ENCODE measurements around the gene CRTC2.

The CRTC2 gene

GRCh38 chr1:153970346-153970745 lies 11.9 kb upstream of the CRTC2 start:
- no peak for DNase-seq

GRCh38 chr1:153968972-153969371 lies 10.6 kb upstream of the CRTC2 start:
- DNase-seq = no peak

- peak; percentile 71 for DNase-seq
Measured at GRCh38 chr1:153968408-153968807, 10.0 kb upstream of the CRTC2 start.

- peak; percentile 88 for DNase-seq
Measured at GRCh38 chr1:153968000-153968363, 9.6 kb upstream of the CRTC2 start.

GRCh38 chr1:153967107-153967999 lies 8.9 kb upstream of the CRTC2 start, which contains the start of gene CREB3L4:
Gene CREB3L4, plus strand, starts transcription at chr1:153967902. Its CDS starts 624 bp downstream, at chr1:153968526.
- peak; percentile 99 for DNase-seq

GRCh38 chr1:153963850-153964331 lies 5.5 kb upstream of the CRTC2 start:
- DNase-seq = peak; percentile 84

GRCh38 chr1:153963030-153963849 lies 4.8 kb upstream of the CRTC2 start, which contains the start of gene SLC39A1:
Gene SLC39A1, minus strand, starts transcription at chr1:153963537. Its CDS starts 822 bp downstream, at chr1:153962715.
- peak; percentile 99 for DNase-seq

- peak; percentile 59 for DNase-seq
Measured at GRCh38 chr1:153962088-153963029, 3.9 kb upstream of the CRTC2 start.

GRCh38 chr1:153961421-153961820 lies 3.0 kb upstream of the CRTC2 start:
- DNase-seq = no peak

GRCh38 chr1:153960206-153960605 lies 1.8 kb upstream of the CRTC2 start:
- no peak for DNase-seq

- DNase-seq = no peak
Measured at GRCh38 chr1:153959454-153959853, 1.0 kb upstream of the CRTC2 start.

- DNase-seq = no peak
Measured at GRCh38 chr1:153958961-153959260, 499 bp upstream of the CRTC2 start.

- DNase-seq = peak; percentile 60
Measured at GRCh38 chr1:153957744-153958110, 685 bp downstream of the CRTC2 start.

GRCh38 chr1:153956997-153957715 lies 1.3 kb downstream of the CRTC2 start:
- DNase-seq = no peak

- no peak for DNase-seq
Measured at GRCh38 chr1:153954826-153955225, 3.6 kb downstream of the CRTC2 start.

- DNase-seq = no peak
Measured at GRCh38 chr1:153953859-153954365, 4.5 kb downstream of the CRTC2 start.

- no peak for DNase-seq
Measured at GRCh38 chr1:153951801-153952200, 6.6 kb downstream of the CRTC2 start.

- DNase-seq = no peak
Measured at GRCh38 chr1:153951183-153951582, 7.2 kb downstream of the CRTC2 start.

GRCh38 chr1:153946622-153947241 lies 11.7 kb downstream of the CRTC2 start, which contains the start of gene DENND4B:
Gene DENND4B, minus strand, starts transcription at chr1:153946718. Its CDS starts 2,344 bp downstream, at chr1:153944374.
- DNase-seq = peak; percentile 91

GRCh38 chr1:153945795-153946621 lies 12.4 kb downstream of the CRTC2 start:
- peak; percentile 80 for DNase-seq

Data from NCI-H69 (cell line).